Thyroid gland (tissue), 4 donors: Measurements from ENCODE around the gene PRKRA.

ENCODE experiments used
- POLR2A ChIP-seq, 2 donors: fragments of 450-650 bp; IDR thresholded peaks; one replicate each; pipeline ENCODE4 v1.6.1; 2017; ENCODE audit warnings: antibody characterized with exemption in 2 of 2, mild to moderate bottlenecking in 2 of 2, moderate library complexity in 1 of 2
- TF ChIP-seq, protein P1 (sequence below), 6 experiments: fragments of 200-600 bp in 3 of 6; fragments of 450-650 bp in 3 of 6; sonication (generic) in 3 of 6; IDR thresholded peaks; one replicate each; pipeline ENCODE4 v1.5.1; 2016 to 2019; ENCODE audit warnings: antibody characterized with exemption in 6 of 6, mild to moderate bottlenecking in 2 of 6, inconsistent platforms in 1 of 6, moderate library complexity in 1 of 6

- TF ChIP-seq, protein P1, sequence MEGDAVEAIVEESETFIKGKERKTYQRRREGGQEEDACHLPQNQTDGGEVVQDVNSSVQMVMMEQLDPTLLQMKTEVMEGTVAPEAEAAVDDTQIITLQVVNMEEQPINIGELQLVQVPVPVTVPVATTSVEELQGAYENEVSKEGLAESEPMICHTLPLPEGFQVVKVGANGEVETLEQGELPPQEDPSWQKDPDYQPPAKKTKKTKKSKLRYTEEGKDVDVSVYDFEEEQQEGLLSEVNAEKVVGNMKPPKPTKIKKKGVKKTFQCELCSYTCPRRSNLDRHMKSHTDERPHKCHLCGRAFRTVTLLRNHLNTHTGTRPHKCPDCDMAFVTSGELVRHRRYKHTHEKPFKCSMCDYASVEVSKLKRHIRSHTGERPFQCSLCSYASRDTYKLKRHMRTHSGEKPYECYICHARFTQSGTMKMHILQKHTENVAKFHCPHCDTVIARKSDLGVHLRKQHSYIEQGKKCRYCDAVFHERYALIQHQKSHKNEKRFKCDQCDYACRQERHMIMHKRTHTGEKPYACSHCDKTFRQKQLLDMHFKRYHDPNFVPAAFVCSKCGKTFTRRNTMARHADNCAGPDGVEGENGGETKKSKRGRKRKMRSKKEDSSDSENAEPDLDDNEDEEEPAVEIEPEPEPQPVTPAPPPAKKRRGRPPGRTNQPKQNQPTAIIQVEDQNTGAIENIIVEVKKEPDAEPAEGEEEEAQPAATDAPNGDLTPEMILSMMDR (IDR thresholded peaks at IDR 0.05), result no peak
- no peak for TF ChIP-seq POLR2A (IDR thresholded peaks at IDR 0.05)
Observed at GRCh38 chr2:178498137-178498536, 47.2 kb upstream of the PRKRA start.
